ENCODE measurements around the gene CEP120.
"Not testable (repeated sequence)": the region's sequence is repeated elsewhere in the genome, so short reads cannot be mapped to it uniquely, and the experiment has no call there.

CEP120 gene

DNA sequence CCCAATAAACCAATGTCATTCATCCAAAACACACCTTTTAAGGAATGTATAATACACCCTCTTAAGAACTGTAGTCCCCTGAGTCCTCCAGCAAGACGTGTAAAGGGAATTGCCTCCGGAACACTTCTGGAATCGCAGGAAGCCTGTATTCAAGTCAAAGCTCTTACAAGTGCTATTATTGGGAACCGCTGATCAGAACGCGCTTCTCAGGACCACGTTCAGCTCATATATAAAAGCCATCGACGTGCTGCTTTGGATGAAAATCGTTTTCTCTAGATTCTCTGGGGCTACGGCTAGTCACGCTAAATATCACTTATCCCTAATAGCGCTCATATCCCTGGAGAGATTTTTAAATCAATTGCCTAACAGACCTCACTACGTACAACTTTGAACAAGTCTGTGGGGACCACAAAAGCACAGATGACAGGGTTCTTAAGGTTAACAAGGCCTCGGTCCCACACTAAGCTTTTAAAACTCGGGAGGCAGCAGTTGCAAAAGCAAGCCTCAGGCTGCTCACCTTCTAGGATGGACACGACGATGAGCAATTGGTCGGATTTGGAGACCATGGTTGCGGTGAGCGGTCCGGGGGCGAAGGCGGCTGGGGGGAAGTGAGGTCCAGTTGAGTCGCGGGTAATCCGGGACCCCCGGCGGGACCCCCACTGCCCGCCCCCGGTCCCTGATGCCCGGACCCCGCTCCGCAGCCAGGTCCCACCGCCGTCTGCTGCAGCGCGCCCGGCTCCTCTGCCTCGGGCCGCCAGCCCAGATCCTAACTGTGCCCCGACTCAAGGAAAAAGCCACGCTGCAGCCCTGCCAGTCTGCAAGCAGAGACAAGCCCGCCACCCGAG, 548 bp downstream of the CEP120 start:
- no peak for DNase-seq (ENCODE audit: low read depth)
- TF ChIP-seq, protein P1, sequence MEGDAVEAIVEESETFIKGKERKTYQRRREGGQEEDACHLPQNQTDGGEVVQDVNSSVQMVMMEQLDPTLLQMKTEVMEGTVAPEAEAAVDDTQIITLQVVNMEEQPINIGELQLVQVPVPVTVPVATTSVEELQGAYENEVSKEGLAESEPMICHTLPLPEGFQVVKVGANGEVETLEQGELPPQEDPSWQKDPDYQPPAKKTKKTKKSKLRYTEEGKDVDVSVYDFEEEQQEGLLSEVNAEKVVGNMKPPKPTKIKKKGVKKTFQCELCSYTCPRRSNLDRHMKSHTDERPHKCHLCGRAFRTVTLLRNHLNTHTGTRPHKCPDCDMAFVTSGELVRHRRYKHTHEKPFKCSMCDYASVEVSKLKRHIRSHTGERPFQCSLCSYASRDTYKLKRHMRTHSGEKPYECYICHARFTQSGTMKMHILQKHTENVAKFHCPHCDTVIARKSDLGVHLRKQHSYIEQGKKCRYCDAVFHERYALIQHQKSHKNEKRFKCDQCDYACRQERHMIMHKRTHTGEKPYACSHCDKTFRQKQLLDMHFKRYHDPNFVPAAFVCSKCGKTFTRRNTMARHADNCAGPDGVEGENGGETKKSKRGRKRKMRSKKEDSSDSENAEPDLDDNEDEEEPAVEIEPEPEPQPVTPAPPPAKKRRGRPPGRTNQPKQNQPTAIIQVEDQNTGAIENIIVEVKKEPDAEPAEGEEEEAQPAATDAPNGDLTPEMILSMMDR (IDR thresholded peaks at IDR 0.05; ENCODE audit: control insufficient read depth, insufficient read depth, low read depth, low read length, missing control alignments) = no peak
- peak overlapping the region; percentile 79 for H3K4me3 ChIP-seq (ENCODE audit: control insufficient read depth, low read depth, low read length)

- peak overlapping the region; percentile 79 for H3K4me3 ChIP-seq (ENCODE audit: control insufficient read depth, low read depth, low read length)
- TF ChIP-seq, protein P1 (IDR thresholded peaks at IDR 0.05; ENCODE audit: control insufficient read depth, insufficient read depth, low read depth, low read length, missing control alignments) = no peak
- no peak for DNase-seq (ENCODE audit: low read depth)
Observed at GRCh38 chr5:123421773-123422172, 1.4 kb downstream of the CEP120 start.

GRCh38 chr5:123414974-123415373, 8.2 kb downstream of the CEP120 start:
- no peak overlapping the region for H3K4me3 ChIP-seq (ENCODE audit: control insufficient read depth, low read depth, low read length)
- DNase-seq (ENCODE audit: low read depth) = no peak
- TF ChIP-seq, protein P1 (IDR thresholded peaks at IDR 0.05; ENCODE audit: control insufficient read depth, insufficient read depth, low read depth, low read length, missing control alignments) = no peak

DNA sequence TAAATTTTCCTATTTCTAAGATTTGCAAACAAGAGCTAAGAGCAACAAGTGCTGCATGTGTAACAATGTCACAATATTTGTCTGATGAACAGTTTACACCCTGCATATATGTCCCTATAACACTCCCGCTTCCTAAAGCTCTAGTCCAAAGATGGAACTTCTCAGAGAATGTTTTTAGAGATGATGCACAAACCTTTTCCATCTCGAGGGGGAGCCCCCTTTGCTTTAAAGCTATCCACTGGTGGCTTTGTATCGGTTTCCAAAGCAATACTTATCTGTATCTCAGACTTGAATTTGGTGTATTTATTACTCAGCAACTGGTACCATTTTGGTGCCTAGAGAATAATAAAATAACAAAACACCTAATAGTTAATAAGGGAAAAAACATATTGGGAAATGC, 11.0 kb downstream of the CEP120 start:
- no peak overlapping the region for H3K4me3 ChIP-seq (ENCODE audit: control insufficient read depth, low read depth, low read length)
- DNase-seq (ENCODE audit: low read depth) = no peak
- TF ChIP-seq, protein P1 (IDR thresholded peaks at IDR 0.05; ENCODE audit: control insufficient read depth, insufficient read depth, low read depth, low read length, missing control alignments) = no peak

DNA sequence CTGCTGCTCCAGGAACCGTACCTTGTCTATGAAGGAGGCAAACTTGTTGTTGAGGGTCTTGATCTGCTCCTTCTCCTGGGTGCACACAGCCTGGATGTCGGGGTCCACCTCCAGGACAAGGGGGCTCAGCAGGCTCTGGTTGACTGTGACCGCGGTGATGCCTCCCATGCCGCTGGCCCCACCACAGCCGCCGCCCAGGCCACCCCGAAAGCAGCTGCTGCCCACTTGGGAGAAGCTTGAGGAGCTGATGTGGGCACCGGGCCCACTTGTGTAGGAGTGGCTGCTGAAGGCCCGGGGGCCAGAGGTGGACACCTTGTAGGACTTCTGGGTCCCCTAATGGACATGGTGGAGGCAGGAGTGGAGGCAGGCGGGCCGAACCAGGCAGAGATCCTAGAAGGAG, 21.2 kb downstream of the CEP120 start:
- not testable (repeated sequence) for H3K4me3 ChIP-seq (ENCODE audit: control insufficient read depth, low read depth, low read length); DNase-seq (ENCODE audit: low read depth)

DNA sequence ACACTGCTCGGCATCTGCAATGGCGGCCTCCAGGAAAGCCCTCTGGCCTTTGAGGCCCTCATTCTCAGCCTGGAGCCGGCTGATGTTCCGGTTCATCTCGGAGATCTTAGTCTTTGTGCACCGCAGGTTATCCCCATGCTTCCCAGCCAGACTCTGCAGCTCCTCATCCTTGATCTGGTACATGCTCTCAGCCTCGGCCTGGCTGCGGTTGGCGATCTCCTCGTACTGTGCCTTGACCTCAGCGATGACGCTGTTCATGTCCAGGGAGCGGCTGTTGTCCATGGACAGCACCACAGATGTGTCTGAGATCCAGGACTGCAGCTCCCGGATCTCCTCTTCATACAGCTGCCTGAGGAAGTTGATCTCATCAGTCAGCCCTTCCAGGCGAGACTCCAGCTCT, 21.9 kb downstream of the CEP120 start:
- no peak for DNase-seq (ENCODE audit: low read depth)
- TF ChIP-seq, protein P1 (IDR thresholded peaks at IDR 0.05; ENCODE audit: control insufficient read depth, insufficient read depth, low read depth, low read length, missing control alignments) = no peak
- H3K4me3 ChIP-seq (ENCODE audit: control insufficient read depth, low read depth, low read length) = no peak overlapping the region

GRCh38 chr5:123400870-123401291, 22.3 kb downstream of the CEP120 start:
- DNase-seq (ENCODE audit: low read depth) = not testable (repeated sequence)

More at GRCh38 chr5:123400870-123401291, 22.3 kb downstream of the CEP120 start:
- H3K4me3 ChIP-seq (ENCODE audit: control insufficient read depth, low read depth, low read length) = not testable (repeated sequence)
